ENCODE results near the gene HDDC2.

Gene HDDC2

GRCh38 chr6:125279961-125280360 lies 21.8 kb downstream of the HDDC2 start:
- TF ChIP-seq, protein P1, sequence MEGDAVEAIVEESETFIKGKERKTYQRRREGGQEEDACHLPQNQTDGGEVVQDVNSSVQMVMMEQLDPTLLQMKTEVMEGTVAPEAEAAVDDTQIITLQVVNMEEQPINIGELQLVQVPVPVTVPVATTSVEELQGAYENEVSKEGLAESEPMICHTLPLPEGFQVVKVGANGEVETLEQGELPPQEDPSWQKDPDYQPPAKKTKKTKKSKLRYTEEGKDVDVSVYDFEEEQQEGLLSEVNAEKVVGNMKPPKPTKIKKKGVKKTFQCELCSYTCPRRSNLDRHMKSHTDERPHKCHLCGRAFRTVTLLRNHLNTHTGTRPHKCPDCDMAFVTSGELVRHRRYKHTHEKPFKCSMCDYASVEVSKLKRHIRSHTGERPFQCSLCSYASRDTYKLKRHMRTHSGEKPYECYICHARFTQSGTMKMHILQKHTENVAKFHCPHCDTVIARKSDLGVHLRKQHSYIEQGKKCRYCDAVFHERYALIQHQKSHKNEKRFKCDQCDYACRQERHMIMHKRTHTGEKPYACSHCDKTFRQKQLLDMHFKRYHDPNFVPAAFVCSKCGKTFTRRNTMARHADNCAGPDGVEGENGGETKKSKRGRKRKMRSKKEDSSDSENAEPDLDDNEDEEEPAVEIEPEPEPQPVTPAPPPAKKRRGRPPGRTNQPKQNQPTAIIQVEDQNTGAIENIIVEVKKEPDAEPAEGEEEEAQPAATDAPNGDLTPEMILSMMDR (IDR thresholded peaks at IDR 0.05; ENCODE audit: unreplicated experiment in 3 of 3): no peak
- peaks cover 4% of the 10 kb centered on the region for H3K4me1 Mint-ChIP-seq
- no peaks in the 10 kb centered on the region for H3K27me3 Mint-ChIP-seq (ENCODE audit: low read depth)
- peaks cover 52% of the 10 kb centered on the region for H3K9me3 Mint-ChIP-seq
- H3K4me3 Mint-ChIP-seq: no peak overlapping the region
- no peak overlapping the region for H3K27ac Mint-ChIP-seq
- H3K36me3 Mint-ChIP-seq (ENCODE audit: low read depth): peaks cover 90% of the 10 kb centered on the region

DNA sequence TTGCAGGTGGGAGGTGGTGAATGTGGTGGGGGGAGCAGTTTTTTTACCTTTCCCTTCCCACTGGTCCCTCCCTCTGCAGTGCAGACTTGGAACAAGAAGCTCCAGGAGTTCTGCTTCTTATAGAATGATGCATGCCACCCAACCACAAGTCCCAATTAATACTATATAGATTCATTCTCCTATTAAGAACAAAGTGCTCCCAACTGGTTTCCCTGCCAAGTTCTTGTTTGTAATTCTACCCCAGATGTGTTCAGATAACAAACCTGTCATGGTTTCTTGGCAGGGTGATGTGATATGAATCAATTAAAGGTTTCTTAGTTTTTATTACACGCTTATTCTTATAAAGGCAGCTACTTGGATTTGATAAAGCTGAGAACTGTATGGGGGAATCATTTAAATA lies 23.9 kb downstream of the HDDC2 start:
- TF ChIP-seq, protein P1 (IDR thresholded peaks at IDR 0.05; ENCODE audit: unreplicated experiment in 3 of 3): no peak
- Mint-ChIP-seq H3K9me3 (peaks cover 31% of the 10 kb centered on the region), H3K4me3 (no peak overlapping the region), H3K27ac (no peak overlapping the region), H3K27me3 (ENCODE audit: low read depth) (no peaks in the 10 kb centered on the region), H3K36me3 (ENCODE audit: low read depth) (peaks cover 83% of the 10 kb centered on the region), H3K4me1 (peaks cover 4% of the 10 kb centered on the region)

DNA sequence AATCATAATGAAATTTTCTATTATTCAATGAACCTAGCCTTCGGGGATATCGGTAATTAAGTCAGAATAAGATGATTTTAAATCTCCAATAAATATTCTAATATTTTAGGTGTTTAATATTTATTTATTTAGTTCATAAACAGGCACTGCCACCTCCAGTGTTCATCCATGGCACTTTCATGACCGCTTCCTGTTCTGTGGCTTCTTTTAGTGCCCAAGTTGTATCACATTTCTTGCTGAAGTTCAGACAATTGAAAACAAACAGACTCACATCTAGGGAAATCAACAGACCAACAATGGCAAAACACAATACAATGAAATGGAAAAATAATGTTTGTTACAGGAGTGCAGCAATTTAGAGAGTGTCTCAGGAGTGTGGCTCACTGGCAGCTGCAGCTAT lies 26.0 kb downstream of the HDDC2 start:
- Mint-ChIP-seq H3K27me3 (ENCODE audit: low read depth) (no peaks in the 10 kb centered on the region), H3K4me3 (no peak overlapping the region), H3K9me3 (peaks cover 14% of the 10 kb centered on the region), H3K36me3 (ENCODE audit: low read depth) (peaks cover 80% of the 10 kb centered on the region), H3K4me1 (peaks cover 4% of the 10 kb centered on the region), H3K27ac (no peak overlapping the region)
- TF ChIP-seq, protein P1 (IDR thresholded peaks at IDR 0.05; ENCODE audit: unreplicated experiment in 3 of 3): no peak

GRCh38 chr6:125274935-125275334 lies 26.8 kb downstream of the HDDC2 start:
- TF ChIP-seq, protein P1 (IDR thresholded peaks at IDR 0.05; ENCODE audit: unreplicated experiment in 3 of 3): no peak
- peaks cover 11% of the 10 kb centered on the region for H3K9me3 Mint-ChIP-seq
- no peak overlapping the region for H3K4me3 Mint-ChIP-seq
- H3K36me3 Mint-ChIP-seq (ENCODE audit: low read depth): peaks cover 76% of the 10 kb centered on the region
- no peaks in the 10 kb centered on the region for H3K27me3 Mint-ChIP-seq (ENCODE audit: low read depth)
- peaks cover 4% of the 10 kb centered on the region for H3K4me1 Mint-ChIP-seq
- H3K27ac Mint-ChIP-seq: no peak overlapping the region

GRCh38 chr6:125273965-125274364 lies 27.8 kb downstream of the HDDC2 start:
- H3K36me3 Mint-ChIP-seq (ENCODE audit: low read depth): peaks cover 68% of the 10 kb centered on the region
- peaks cover 4% of the 10 kb centered on the region for H3K4me1 Mint-ChIP-seq
- H3K9me3 Mint-ChIP-seq: peaks cover 4% of the 10 kb centered on the region
- H3K27me3 Mint-ChIP-seq (ENCODE audit: low read depth): no peaks in the 10 kb centered on the region
- H3K27ac Mint-ChIP-seq: no peak overlapping the region
- TF ChIP-seq, protein P1 (IDR thresholded peaks at IDR 0.05; ENCODE audit: unreplicated experiment in 3 of 3): no peak
- no peak overlapping the region for H3K4me3 Mint-ChIP-seq

- no peaks in the 10 kb centered on the region for H3K9me3 Mint-ChIP-seq
- no peaks in the 10 kb centered on the region for H3K27me3 Mint-ChIP-seq (ENCODE audit: low read depth)
- H3K4me1 Mint-ChIP-seq: no peaks in the 10 kb centered on the region
- TF ChIP-seq, protein P1 (IDR thresholded peaks at IDR 0.05; ENCODE audit: unreplicated experiment in 3 of 3): no peak
- peaks cover 61% of the 10 kb centered on the region for H3K36me3 Mint-ChIP-seq (ENCODE audit: low read depth)
- no peak overlapping the region for H3K27ac Mint-ChIP-seq
- no peak overlapping the region for H3K4me3 Mint-ChIP-seq
Measured at GRCh38 chr6:125273251-125273650, 28.5 kb downstream of the HDDC2 start.

Measured in nephron (organoid).